GM21515 (cell line): Measurements from ENCODE around the gene LZIC.

Experiments used
- ATAC-seq: cut with Tn5 transposase; IDR thresholded peaks from one replicate; pipeline ENCODE4 v1.9.1; 2021; ENCODE audit not compliant: unreplicated experiment

The LZIC gene

GRCh38 chr1:9887070-9887469 is 56.1 kb downstream of the LZIC start:
- ATAC-seq: no peak

- no peak for ATAC-seq
Observed at GRCh38 chr1:9886092-9886742, 57.0 kb downstream of the LZIC start.

- ATAC-seq: no peak
Observed at GRCh38 chr1:9884805-9885204, 58.4 kb downstream of the LZIC start.

GRCh38 chr1:9883585-9884449 is 59.4 kb downstream of the LZIC start:
- ATAC-seq: no peak

- no peak for ATAC-seq
Observed at GRCh38 chr1:9882945-9883303, 60.3 kb downstream of the LZIC start.

- ATAC-seq: no peak
Observed at GRCh38 chr1:9882296-9882944, 60.8 kb downstream of the LZIC start.

- ATAC-seq: no peak
Observed at GRCh38 chr1:9881838-9882249, 61.3 kb downstream of the LZIC start.
